Neural cell (in vitro differentiated cells): Measurements from ENCODE around the gene SKI.

Experiments
- RAD21 ChIP-seq: fragments of 450-650 bp; conservative IDR thresholded peaks from 2 replicates; pipeline ENCODE4 v1.6.1; 2014; ENCODE audit warnings: antibody characterized with exemption, mild to moderate bottlenecking, moderate library complexity
- SMC3 ChIP-seq: fragments of 450-650 bp; conservative IDR thresholded peaks from 2 replicates; pipeline ENCODE4 v1.6.1; 2014; ENCODE audit warnings: antibody characterized with exemption, mild to moderate bottlenecking, moderate library complexity; ENCODE audit not compliant: poor library complexity
- TF ChIP-seq, protein P1 (sequence below): fragments of 450-650 bp; IDR thresholded peaks from 2 replicates; pipeline ENCODE4 v1.5.1; 2014; ENCODE audit warnings: antibody characterized with exemption, mild to moderate bottlenecking, moderate library complexity; ENCODE audit not compliant: poor library complexity, severe bottlenecking

GRCh38 chr1:2215329-2215728 lies 12.8 kb upstream of the SKI start:
- TF ChIP-seq, protein P1, sequence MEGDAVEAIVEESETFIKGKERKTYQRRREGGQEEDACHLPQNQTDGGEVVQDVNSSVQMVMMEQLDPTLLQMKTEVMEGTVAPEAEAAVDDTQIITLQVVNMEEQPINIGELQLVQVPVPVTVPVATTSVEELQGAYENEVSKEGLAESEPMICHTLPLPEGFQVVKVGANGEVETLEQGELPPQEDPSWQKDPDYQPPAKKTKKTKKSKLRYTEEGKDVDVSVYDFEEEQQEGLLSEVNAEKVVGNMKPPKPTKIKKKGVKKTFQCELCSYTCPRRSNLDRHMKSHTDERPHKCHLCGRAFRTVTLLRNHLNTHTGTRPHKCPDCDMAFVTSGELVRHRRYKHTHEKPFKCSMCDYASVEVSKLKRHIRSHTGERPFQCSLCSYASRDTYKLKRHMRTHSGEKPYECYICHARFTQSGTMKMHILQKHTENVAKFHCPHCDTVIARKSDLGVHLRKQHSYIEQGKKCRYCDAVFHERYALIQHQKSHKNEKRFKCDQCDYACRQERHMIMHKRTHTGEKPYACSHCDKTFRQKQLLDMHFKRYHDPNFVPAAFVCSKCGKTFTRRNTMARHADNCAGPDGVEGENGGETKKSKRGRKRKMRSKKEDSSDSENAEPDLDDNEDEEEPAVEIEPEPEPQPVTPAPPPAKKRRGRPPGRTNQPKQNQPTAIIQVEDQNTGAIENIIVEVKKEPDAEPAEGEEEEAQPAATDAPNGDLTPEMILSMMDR, result no peak
- TF ChIP-seq SMC3 (no peak), RAD21 (no peak)
